GM18507 (cell line): Measurements from ENCODE around the gene ITGA8.
"Not testable (repeated sequence)": the region's sequence is repeated elsewhere in the genome, so short reads cannot be mapped to it uniquely, and the experiment has no call there.

Experiments used
- DNase-seq: peaks from one replicate; pipeline ENCODE4 v3.0.0; 2011; ENCODE audit warnings: low read depth; ENCODE audit not compliant: insufficient read length; ENCODE audit errors: extremely low spot score
- FAIRE-seq: peaks from 2 replicates; lab custom pipeline; 2011; peaks lifted over from hg19 to GRCh38; lab: Jason Lieb, UNC

The ITGA8 gene

GRCh38 chr10:15719899-15720634 is at the start of gene ITGA8:
Gene ITGA8 (minus strand): TSS chr10:15719922. CDS start chr10:15719771, 151 bp downstream.
- FAIRE-seq = no peak

GRCh38 chr10:15764892-15765454 is 45.3 kb upstream of the ITGA8 start:
- FAIRE-seq (no peak), DNase-seq (no peak)

More at GRCh38 chr10:15719899-15720634, at the start of gene ITGA8:
- DNase-seq = no peak

- FAIRE-seq (no peak), DNase-seq (no peak)
These were observed 43.3 kb upstream of the ITGA8 start for GRCh38 chr10:15763006-15763405.

DNA sequence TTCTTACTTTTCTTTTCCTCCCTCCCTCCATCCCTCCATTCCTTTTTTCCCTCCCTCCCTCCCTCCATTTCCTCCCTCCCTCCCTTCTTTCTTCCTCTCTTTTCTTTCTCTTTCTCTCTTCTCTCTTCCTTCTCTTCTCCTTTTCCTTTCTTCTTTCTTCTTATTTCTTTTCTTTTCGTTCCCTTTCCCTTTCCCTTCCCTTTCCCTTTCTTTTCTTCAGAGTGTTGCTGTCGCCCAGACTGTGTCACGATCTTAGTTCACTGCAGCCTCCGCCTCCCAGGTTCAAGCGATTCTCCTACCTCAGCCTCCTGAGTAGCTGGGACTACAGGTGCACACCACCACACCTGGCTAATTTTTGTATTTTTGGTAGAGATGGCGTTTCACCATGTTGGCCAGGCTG is 42.5 kb upstream of the ITGA8 start:
- DNase-seq, FAIRE-seq: not testable (repeated sequence)

- not testable (repeated sequence) for FAIRE-seq, DNase-seq
These were observed 41.5 kb upstream of the ITGA8 start for GRCh38 chr10:15761224-15761623.

GRCh38 chr10:15760681-15761080 is 41.0 kb upstream of the ITGA8 start:
- FAIRE-seq = no peak

DNA sequence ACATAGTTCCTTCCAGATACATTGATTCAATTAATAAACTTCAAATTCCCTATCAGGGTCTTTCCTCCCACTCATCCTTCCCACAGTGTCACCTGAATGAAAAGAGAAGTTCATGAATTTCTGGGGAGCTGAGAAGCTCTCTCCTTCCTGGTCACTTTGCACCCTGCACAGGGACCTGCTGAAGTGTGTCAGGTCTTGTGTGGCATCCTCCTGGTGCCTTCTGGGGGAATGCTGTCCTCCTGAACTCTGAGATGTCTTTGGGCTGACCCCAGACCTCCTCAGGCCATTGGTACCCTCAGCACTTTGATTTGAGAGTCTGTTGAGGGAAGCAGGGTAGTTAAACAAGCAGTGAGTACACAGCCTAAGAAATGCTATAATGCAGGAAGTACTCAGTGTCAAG is 39.5 kb upstream of the ITGA8 start:
- no peak for DNase-seq
- no peak for FAIRE-seq

More at GRCh38 chr10:15760681-15761080, 41.0 kb upstream of the ITGA8 start:
- DNase-seq = no peak

GRCh38 chr10:15758618-15759017 is 38.9 kb upstream of the ITGA8 start:
- DNase-seq (no peak), FAIRE-seq (no peak)

GRCh38 chr10:15754937-15755336 is 35.2 kb upstream of the ITGA8 start:
- no peak for FAIRE-seq
- no peak for DNase-seq

GRCh38 chr10:15751046-15751445 is 31.3 kb upstream of the ITGA8 start:
- FAIRE-seq = no peak
- no peak for DNase-seq

GRCh38 chr10:15748126-15748525 is 28.4 kb upstream of the ITGA8 start:
- FAIRE-seq = no peak
- no peak for DNase-seq

- FAIRE-seq (no peak), DNase-seq (no peak)
These were observed 27.9 kb upstream of the ITGA8 start for GRCh38 chr10:15747632-15748031.

DNA sequence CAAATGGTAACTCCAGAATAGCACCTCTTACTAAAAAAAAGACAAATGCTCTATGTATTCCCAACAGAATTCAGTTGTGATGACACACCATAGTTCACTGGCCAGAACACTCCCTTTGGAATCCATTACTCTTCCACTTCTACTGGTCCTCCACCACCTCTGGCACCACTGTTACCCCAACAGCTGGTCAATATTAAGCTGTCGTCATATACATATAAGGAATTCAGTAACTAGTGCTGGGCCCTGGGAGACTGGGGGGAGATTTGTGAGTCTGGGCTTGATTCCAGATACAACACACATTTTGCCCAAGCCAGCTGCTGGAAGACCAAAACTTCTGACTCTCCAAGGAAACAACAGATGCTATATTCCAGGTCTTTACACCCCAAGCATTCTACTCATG is 26.0 kb upstream of the ITGA8 start:
- no peak for FAIRE-seq
- DNase-seq = no peak

DNA sequence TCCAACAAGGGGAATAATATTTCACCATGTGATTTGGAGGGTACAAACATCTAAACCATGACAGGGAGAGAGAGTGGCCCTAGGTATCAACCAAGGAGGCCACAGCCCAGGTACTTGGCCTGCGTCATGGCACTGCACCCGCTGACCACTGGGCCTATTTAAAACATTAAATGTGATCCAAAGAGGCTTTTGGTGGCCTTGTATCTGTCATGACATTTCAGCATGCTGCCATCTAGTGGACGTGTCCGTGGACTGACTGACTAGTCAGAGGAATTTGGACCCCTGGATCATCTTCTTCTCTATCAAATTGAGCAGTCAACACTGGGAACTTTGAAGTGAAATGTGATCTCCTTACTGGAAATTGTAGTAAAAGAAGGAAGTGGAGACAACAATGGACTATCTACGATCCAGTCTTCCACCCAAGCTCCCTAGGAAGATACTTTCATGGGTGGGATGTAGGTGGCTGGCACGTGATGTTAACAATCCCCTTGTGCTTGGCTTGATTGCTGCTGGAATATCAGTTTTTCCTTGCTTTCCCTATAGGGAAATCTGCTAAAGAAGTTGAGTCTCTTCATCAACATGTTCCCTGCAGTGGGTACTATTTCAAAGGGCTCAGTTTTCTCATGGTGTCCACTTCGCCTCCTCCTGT is 24.6 kb upstream of the ITGA8 start:
- FAIRE-seq (peak; percentile 5), DNase-seq (peak; percentile 25)

- FAIRE-seq (no peak), DNase-seq (no peak)
These were observed 23.7 kb upstream of the ITGA8 start for GRCh38 chr10:15743443-15743842.

DNA sequence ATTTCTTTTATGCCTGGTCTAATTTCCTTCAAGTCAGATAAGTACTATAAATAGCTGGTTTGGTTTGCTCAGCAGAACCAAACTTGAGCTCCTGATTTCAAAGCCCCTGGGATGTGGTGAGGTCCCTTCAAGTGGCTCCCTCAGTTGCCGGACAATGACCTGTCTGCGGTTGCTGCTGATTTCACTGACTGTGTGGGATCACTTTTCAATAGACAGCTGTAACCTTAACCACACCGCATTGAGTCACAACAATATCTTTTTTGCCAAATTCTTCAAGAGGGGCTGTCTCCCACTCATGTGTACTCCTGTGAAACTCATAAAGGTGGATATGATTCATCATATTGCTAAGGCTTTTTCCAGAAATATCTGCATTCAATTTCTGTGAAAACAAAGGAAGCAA is 23.1 kb upstream of the ITGA8 start:
- FAIRE-seq = no peak
- DNase-seq = no peak

DNA sequence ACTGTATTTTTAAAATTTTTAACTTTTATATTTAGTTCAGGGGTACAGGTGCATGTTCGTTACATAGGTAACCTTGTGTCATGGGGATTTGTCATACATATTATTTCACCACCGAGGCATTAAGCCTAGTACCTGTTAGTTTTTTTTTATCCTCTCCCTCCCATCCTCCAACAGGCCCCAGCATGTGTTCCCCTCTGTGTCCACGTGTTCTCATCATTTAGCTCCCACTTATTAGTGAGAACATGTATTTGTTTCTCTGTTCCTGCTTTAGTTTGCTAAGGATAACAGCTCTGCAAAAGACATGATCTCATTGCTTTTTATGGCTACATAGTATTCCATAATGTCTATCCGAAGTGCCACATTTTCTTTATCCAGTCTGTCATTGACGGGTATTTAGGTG is 22.4 kb upstream of the ITGA8 start:
- no peak for DNase-seq

DNA sequence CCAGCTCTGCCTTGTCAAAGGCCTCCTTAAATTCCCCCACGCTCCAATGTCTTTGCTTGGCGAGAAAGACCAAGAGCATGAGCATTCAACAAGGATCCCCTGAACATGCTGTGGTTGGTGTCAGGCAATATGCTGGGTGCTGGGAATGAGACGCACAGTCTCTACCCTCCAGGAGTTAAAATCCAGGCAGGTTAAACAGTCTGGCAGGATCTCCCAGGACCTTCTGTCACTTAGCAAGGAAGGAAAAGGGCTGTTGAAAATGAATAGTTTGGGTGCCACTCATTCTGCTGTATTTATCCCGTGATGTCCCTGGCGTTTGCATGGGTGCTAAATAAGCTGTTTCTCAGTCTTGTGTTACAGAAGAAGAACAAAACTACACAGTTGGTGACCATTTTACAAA is 21.9 kb upstream of the ITGA8 start:
- no peak for FAIRE-seq
- no peak for DNase-seq

More for the DNA sequence above, 22.4 kb upstream of the ITGA8 start:
- no peak for FAIRE-seq

DNA sequence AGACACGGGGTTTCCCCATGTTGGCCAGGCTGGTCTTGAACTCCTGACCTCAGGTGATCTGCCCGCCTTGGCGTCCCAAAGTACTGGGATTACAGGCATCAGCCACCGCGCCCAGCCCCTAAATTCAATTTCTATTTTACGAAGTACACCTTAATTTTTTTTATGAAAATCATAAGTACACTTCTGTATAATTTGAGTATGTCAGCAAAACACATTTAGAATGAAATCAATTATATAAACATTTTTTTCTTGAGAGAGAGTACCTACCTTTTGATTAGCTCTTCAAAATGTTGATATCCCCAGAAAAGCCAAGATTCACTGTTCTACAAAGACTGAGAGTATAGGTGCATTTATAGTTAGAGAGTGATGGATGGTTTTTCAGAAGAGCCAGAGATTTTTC is 20.5 kb upstream of the ITGA8 start:
- no peak for FAIRE-seq
- no peak for DNase-seq

- FAIRE-seq (no peak), DNase-seq (no peak)
These were observed 19.7 kb upstream of the ITGA8 start for GRCh38 chr10:15739254-15739970.
